NCI-H2171 treated with DMSO at 0.1 percent for 48 hours (cell line): ENCODE results near the gene AKAP8L.
"Not testable (repeated sequence)": the region's sequence is repeated elsewhere in the genome, so short reads cannot be mapped to it uniquely, and the experiment has no call there.

Experiments
- DNase-seq: peaks from one replicate; lab custom pipeline; 2025; lab: John Stamatoyannopoulos, UW

Gene AKAP8L

GRCh38 chr19:15353908-15354307 lies 64.9 kb downstream of the AKAP8L start:
- DNase-seq: no peak

- not testable (repeated sequence) for DNase-seq
Observed at GRCh38 chr19:15352535-15352934, 66.3 kb downstream of the AKAP8L start.

- DNase-seq: not testable (repeated sequence)
Observed at GRCh38 chr19:15341328-15341727, 77.5 kb downstream of the AKAP8L start.

- DNase-seq: no peak
Observed at GRCh38 chr19:15340086-15340485, 78.7 kb downstream of the AKAP8L start.

GRCh38 chr19:15337202-15337601 lies 81.6 kb downstream of the AKAP8L start:
- no peak for DNase-seq

GRCh38 chr19:15335992-15336391 lies 82.8 kb downstream of the AKAP8L start:
- not testable (repeated sequence) for DNase-seq

GRCh38 chr19:15332311-15332996 lies 86.3 kb downstream of the AKAP8L start, which contains the start of gene BRD4:
TSS of gene BRD4 (minus strand) at chr19:15332539. CDS start at chr19:15273099, 59,440 bp downstream.
- DNase-seq: peak; percentile 51

- peak; percentile 7 for DNase-seq
Observed at GRCh38 chr19:15331419-15332310, 87.1 kb downstream of the AKAP8L start.

- DNase-seq: no peak
Observed at GRCh38 chr19:15330801-15331418, 87.9 kb downstream of the AKAP8L start.
